Stimulated activated CD4-positive, alpha-beta T cell treated with anti-CD3 and anti-CD28 coated beads, TNF-alpha, amount 100 ng/mL, for 1 hour (primary cell): ENCODE measurements around the gene ELMO2.

Experiments used
- DNase-seq, 3 donors: peaks; one replicate each; pipeline ENCODE4 v3.0.0-alpha.2; 2020; ENCODE audit warnings: low read depth in 3 of 3, low spot score in 1 of 3

Gene ELMO2

GRCh38 chr20:46406200-46406985, at the start of gene ELMO2:
Gene ELMO2, minus strand, starts transcription at chr20:46406615. Its CDS starts 12,133 bp downstream, at chr20:46394482.
- peak; percentile 85 to 89 (median 89) for DNase-seq

- DNase-seq = no peak
Observed at GRCh38 chr20:46455729-46456128, 49.3 kb upstream of the ELMO2 start.

GRCh38 chr20:46446851-46447250, 40.4 kb upstream of the ELMO2 start:
- DNase-seq = no peak

GRCh38 chr20:46439837-46440236, 33.4 kb upstream of the ELMO2 start:
- no peak for DNase-seq

DNA sequence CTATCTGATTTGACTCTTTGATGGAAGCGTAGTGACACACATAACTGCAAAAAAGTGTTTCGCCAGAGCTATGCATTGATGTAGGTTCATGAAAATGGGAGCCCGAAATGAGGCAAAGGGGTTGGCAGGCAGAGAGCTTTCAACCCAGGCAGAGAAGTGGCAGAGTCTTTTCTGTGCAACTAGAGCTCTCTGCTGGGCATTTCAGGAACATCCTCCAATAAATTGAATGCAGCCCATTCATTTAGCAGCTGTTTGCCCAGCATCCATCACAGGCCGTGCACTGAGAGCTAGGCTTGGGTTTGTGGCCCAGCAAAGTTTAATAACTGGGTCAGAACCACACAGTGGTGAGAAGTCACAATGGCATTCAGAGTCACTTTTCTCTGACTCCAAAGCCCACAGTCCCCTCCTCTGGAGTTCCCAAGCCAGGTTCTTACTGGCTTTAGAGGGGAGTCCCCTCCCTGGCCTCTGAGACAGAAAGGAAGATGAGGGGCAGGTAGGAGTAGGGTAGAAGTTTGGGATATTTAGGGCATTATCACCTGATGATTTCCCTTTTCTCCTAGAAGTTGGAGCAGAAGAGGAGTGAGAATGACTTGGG, 31.8 kb upstream of the ELMO2 start:
- DNase-seq = no peak

DNA sequence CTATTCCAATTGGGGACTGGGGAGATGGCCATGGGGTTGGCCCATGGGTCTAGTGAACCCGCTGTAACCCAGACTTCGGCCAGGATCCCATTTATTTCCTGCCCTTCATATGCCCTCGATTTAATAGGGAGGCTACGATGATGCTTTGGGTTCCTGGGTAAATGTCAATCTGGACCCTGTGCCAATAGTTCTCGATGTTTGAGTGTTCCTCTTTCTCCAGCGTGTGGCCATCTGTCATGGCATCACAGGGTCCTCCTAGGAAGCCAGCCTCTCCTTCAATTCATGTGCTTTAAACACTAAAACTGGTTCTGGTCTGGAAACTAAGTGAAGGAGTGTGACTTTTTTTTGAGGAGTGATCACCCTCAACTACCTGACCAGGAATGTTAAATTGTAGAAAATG, 28.7 kb upstream of the ELMO2 start:
- DNase-seq = no peak

- no peak for DNase-seq
Observed at GRCh38 chr20:46434597-46434996, 28.2 kb upstream of the ELMO2 start.

DNA sequence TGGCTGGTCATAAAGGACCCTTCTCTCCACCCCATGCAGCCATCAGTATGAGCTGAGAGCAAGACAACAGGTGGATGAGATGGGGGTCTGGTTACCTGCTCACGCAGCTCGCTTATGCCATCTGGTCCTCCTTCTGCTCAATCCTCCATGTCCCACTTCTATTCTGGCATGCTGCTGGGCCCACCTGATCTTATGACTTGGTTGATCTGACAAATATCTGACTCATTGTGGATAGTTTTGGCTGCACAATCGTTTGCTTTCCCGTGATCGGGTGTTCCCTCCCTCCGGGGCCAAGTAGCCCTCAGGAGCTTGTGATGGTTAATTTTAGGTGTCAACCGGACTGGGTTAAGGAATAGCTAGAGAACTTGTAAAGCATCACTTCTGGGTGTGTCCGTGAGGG, 26.6 kb upstream of the ELMO2 start:
- no peak for DNase-seq

- no peak for DNase-seq
Observed at GRCh38 chr20:46430921-46431712, 24.7 kb upstream of the ELMO2 start.

DNA sequence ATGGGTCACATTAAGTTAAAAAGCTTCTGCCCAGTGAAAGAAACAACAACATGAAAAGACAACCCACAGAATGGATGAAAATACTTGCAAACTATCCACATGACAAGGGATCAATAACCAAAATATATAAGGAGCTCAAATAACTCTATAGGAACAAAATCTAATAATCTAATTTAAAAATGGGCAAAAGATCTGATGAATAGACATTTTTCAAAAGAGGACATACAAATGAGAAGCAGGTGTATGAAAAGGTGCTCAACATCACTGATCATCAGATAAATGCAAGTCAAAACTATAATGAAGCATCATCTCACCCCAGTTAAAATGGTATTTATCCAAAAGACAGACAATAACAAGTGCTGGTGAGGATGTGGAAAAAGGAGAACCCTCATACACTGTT, 21.0 kb upstream of the ELMO2 start:
- DNase-seq = no peak

DNA sequence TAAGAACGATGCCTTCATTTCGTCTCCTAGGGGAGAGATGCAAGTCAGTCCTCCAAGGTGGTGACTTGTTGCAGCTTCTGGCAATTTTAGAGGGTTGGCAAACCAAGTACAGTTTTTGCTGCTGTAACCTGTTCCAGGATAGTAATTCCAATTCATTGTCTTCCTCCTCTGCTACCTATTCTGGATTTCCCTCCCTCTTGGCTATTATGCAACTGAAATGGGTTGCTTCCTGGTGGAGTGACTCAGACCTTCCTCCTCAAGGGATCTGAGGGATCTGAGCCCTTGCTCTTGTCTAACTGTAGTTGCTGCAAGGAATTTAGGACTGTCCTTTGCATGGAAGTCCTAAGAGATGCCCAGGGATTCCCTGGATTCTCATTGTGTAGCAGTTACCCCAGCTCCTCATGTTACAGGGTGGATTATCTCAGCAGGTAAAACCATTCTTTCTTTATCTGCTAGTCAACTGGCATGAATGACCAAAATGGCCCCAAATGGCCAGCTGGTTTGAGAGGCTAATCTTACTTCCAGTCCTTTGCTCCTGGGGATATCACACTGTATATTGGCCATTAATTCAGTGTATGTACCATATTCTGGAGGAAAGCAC, 17.6 kb upstream of the ELMO2 start:
- DNase-seq = no peak

- DNase-seq = no peak
Observed at GRCh38 chr20:46423342-46423741, 16.9 kb upstream of the ELMO2 start.

DNA sequence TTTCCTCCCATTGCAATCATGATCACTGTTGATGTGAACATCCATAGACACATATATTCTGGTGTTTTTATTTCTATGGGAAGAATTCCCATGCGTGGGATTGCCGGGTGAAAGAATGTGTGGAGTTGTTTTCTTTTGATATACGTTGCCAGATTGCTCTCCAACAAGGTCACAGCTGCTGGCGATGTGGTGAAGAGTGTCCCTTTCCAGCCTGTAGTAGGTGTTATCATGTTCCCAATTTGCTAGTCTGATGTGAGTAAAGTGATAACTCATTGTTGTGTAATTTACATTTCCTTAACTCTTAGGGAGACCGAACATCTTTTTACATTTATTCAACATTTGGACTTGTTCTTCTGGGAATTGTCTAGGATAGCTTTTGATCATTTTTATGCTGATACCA, 14.5 kb upstream of the ELMO2 start:
- no peak for DNase-seq

DNA sequence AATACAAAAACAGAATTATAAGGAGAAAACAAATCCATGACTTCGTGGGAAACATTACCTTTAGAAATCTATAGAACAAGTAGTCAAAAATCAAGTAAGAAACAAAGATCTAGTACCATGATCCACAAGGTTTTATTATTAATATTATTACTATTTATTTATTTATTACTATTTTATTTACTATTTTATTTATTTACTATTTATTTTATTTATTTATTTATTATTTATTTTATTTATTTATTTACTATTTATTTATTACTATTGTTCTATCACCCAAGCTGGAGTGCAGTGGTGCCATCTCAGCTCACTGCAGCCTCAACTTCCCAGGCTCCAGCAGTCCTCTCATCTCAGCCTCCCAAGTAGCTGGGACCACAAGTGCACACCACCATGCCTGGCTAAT, 13.5 kb upstream of the ELMO2 start:
- DNase-seq = no peak

GRCh38 chr20:46416839-46417238, 10.4 kb upstream of the ELMO2 start:
- no peak for DNase-seq

DNA sequence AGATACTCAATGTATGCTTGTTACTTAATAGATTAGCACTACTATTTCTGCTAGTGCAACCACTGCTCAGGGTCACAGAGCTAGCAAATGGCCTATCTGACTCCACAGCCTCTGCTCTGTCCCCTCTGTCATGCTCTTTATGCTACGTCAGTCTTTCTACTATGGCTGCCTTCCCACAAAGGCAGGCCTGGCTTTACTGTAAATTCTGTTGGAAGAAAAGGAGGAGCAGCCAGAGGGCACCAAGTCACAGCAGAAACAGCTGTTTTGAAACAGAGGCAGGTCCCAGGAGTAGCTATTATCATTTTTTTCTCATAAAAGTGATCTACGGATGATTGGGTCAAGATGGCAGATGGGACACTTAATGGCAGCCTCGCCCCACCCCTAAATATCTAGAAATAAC, 10.0 kb upstream of the ELMO2 start:
- no peak for DNase-seq

DNA sequence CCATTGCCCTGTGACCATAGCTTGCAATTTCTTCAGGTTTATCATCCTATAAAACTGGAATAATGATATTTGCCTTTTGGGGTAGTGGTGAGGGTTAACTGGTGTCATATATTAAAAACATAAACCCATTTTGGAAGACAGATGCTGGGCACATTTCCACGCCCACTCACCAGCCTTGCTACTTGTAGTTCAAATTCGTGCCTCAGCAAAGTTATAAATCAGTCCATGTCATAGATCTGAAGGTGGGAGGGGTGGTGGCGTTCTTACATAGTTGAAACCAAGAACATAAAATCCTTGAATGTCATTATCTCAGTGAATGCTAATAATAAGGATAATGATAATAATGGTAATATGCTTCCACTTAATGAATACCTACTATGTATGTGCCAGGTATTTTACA, 9.4 kb upstream of the ELMO2 start:
- DNase-seq = no peak

DNA sequence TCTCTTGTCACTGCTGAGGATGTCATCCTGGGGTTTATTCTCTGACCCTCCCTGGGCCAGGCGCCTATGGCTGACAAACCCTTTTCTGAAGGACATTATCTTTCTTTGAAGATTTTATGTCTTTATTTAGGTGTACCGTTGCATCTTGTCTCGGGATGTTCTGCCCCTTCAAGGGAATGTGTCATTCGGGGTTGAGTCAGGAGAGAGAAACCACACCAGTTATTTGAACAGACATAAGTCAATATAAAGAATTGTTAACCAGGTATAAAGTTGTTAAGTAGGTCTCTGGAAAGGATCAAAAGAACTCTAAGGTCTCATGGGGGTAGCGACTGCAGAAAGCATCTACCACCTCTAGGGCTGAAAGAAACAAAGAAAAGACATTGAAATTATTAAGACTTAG, 8.2 kb upstream of the ELMO2 start:
- no peak for DNase-seq

- no peak for DNase-seq
Observed at GRCh38 chr20:46411637-46412036, 5.2 kb upstream of the ELMO2 start.

- no peak for DNase-seq
Observed at GRCh38 chr20:46408281-46408731, 1.9 kb upstream of the ELMO2 start.

GRCh38 chr20:46407671-46407996, 1.2 kb upstream of the ELMO2 start:
- DNase-seq = no peak
